Measurements from ENCODE around the gene EPAS1.

Gene EPAS1

GRCh38 chr2:46270384-46270783 lies 26.8 kb upstream of the EPAS1 start:
- Histone ChIP-seq H3K36me3 (ENCODE audit: low read depth) (no peaks in the 10 kb centered on the region), H3K27ac (ENCODE audit: poor library complexity, severe bottlenecking) (no peak overlapping the region), H3K27me3 (ENCODE audit: insufficient read depth, poor library complexity, severe bottlenecking) (no peaks in the 10 kb centered on the region), H3K4me3 (ENCODE audit: severe bottlenecking) (no peak overlapping the region), H3K4me1 (ENCODE audit: insufficient read depth, poor library complexity, severe bottlenecking) (peaks cover 4% of the 10 kb centered on the region), H3K9me3 (ENCODE audit: severe bottlenecking) (no peaks in the 10 kb centered on the region)
- TF ChIP-seq, protein P1, sequence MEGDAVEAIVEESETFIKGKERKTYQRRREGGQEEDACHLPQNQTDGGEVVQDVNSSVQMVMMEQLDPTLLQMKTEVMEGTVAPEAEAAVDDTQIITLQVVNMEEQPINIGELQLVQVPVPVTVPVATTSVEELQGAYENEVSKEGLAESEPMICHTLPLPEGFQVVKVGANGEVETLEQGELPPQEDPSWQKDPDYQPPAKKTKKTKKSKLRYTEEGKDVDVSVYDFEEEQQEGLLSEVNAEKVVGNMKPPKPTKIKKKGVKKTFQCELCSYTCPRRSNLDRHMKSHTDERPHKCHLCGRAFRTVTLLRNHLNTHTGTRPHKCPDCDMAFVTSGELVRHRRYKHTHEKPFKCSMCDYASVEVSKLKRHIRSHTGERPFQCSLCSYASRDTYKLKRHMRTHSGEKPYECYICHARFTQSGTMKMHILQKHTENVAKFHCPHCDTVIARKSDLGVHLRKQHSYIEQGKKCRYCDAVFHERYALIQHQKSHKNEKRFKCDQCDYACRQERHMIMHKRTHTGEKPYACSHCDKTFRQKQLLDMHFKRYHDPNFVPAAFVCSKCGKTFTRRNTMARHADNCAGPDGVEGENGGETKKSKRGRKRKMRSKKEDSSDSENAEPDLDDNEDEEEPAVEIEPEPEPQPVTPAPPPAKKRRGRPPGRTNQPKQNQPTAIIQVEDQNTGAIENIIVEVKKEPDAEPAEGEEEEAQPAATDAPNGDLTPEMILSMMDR (IDR thresholded peaks at IDR 0.05; ENCODE audit: poor library complexity, severe bottlenecking) = no peak
- DNase-seq (ENCODE audit: low spot score) (no peak), ATAC-seq (ENCODE audit: low read depth) (peak; percentile 42; the same call in 1 of the 3 replicates)

DNA sequence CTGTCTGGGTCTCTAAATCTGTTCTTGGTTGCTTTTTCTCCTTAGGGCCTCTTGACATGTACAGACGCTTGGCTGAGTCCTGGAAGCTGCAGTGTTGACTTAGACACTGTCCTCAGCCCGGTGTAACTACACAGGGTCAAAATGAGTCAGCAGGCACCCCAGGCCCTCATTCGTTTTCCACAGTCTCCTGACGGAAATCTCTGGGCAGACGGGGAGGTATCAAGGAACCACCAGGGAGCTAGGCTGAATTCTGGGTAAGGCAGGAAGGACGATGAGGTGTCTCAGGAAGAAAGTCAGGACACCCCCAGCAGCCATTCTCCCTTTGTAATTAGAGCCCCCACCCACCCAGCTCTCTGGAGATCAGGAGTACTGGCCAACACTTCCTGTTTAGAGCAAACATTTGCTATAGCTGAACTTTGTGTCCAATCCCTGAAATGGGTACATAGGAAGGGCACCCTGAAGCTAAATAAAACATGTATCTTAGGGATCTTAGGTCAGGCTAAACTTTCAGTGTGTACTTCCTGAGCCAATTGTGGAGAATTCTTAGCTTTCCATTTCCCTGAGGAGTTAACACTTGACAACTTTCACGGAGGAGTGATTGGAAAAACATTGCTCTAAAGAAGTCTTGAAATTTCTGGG lies 23.9 kb upstream of the EPAS1 start:
- TF ChIP-seq, protein P1 (IDR thresholded peaks at IDR 0.05; ENCODE audit: poor library complexity, severe bottlenecking) = no peak
- no peak for ATAC-seq (ENCODE audit: low read depth)
- Histone ChIP-seq H3K4me1 (ENCODE audit: insufficient read depth, poor library complexity, severe bottlenecking) (peaks cover 4% of the 10 kb centered on the region), H3K4me3 (ENCODE audit: severe bottlenecking) (no peak overlapping the region), H3K27ac (ENCODE audit: poor library complexity, severe bottlenecking) (no peak overlapping the region), H3K9me3 (ENCODE audit: severe bottlenecking) (no peaks in the 10 kb centered on the region), H3K36me3 (ENCODE audit: low read depth) (no peaks in the 10 kb centered on the region), H3K27me3 (ENCODE audit: insufficient read depth, poor library complexity, severe bottlenecking) (no peaks in the 10 kb centered on the region)
- no peak for DNase-seq (ENCODE audit: low spot score)

GRCh38 chr2:46273919-46274318 lies 23.3 kb upstream of the EPAS1 start:
- Histone ChIP-seq H3K4me1 (ENCODE audit: insufficient read depth, poor library complexity, severe bottlenecking) (peaks cover 4% of the 10 kb centered on the region), H3K36me3 (ENCODE audit: low read depth) (no peaks in the 10 kb centered on the region), H3K4me3 (ENCODE audit: severe bottlenecking) (no peak overlapping the region), H3K27ac (ENCODE audit: poor library complexity, severe bottlenecking) (no peak overlapping the region), H3K27me3 (ENCODE audit: insufficient read depth, poor library complexity, severe bottlenecking) (no peaks in the 10 kb centered on the region), H3K9me3 (ENCODE audit: severe bottlenecking) (no peaks in the 10 kb centered on the region)
- ATAC-seq (ENCODE audit: low read depth) = no peak
- no peak for DNase-seq (ENCODE audit: low spot score)
- TF ChIP-seq, protein P1 (IDR thresholded peaks at IDR 0.05; ENCODE audit: poor library complexity, severe bottlenecking) = no peak

DNA sequence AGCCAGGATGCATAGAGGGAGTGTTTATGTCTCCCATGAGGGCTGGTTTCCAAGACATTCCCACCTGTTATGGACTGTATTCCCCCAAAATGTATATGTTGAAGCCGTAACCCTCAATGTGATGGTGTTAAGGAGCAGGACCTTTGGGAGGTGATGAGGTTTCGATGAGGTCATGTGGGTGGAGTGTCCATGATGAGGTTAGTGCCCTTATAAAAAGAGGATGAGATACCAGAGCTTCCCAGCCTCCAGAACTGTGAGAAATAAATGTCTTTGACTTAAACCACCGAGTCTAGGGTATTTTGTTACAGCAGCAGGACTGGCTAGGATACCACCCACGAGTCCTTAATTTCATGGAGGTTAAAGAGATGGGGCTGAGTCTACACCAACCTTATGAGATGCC lies 22.6 kb upstream of the EPAS1 start:
- H3K27me3 ChIP-seq (ENCODE audit: insufficient read depth, poor library complexity, severe bottlenecking) = no peaks in the 10 kb centered on the region
- no peaks in the 10 kb centered on the region for H3K36me3 ChIP-seq (ENCODE audit: low read depth)
- DNase-seq (ENCODE audit: low spot score) (no peak), ATAC-seq (ENCODE audit: low read depth) (no peak)
- peaks cover 4% of the 10 kb centered on the region for H3K4me1 ChIP-seq (ENCODE audit: insufficient read depth, poor library complexity, severe bottlenecking)
- H3K9me3 ChIP-seq (ENCODE audit: severe bottlenecking) = no peaks in the 10 kb centered on the region
- no peak overlapping the region for H3K4me3 ChIP-seq (ENCODE audit: severe bottlenecking)
- TF ChIP-seq, protein P1 (IDR thresholded peaks at IDR 0.05; ENCODE audit: poor library complexity, severe bottlenecking) = no peak
- no peak overlapping the region for H3K27ac ChIP-seq (ENCODE audit: poor library complexity, severe bottlenecking)

GRCh38 chr2:46275995-46276394 lies 21.2 kb upstream of the EPAS1 start:
- H3K9me3 ChIP-seq (ENCODE audit: severe bottlenecking) = no peaks in the 10 kb centered on the region
- DNase-seq (ENCODE audit: low spot score) = no peak
- ATAC-seq (ENCODE audit: low read depth) = no peak
- no peaks in the 10 kb centered on the region for H3K4me1 ChIP-seq (ENCODE audit: insufficient read depth, poor library complexity, severe bottlenecking)
- no peak overlapping the region for H3K27ac ChIP-seq (ENCODE audit: poor library complexity, severe bottlenecking)
- TF ChIP-seq, protein P1 (IDR thresholded peaks at IDR 0.05; ENCODE audit: poor library complexity, severe bottlenecking) = no peak
- no peaks in the 10 kb centered on the region for H3K27me3 ChIP-seq (ENCODE audit: insufficient read depth, poor library complexity, severe bottlenecking)
- no peaks in the 10 kb centered on the region for H3K36me3 ChIP-seq (ENCODE audit: low read depth)
- H3K4me3 ChIP-seq (ENCODE audit: severe bottlenecking) = no peak overlapping the region

Measured in RWPE2 (cell line).